Jurkat, Clone E6-1 (cell line): Measurements from ENCODE around the gene ORM2.

Experiments used
- DNase-seq: peaks from one replicate; pipeline ENCODE4 v3.0.0-alpha.2; 2011; ENCODE audit warnings: low read depth, low spot score
- H3K4me3 ChIP-seq: 2 replicates; pipeline ENCODE4 v1.5.1; 2011; ENCODE audit warnings: mild to moderate bottlenecking, low read length, control low read depth, moderate library complexity

The ORM2 gene

DNA sequence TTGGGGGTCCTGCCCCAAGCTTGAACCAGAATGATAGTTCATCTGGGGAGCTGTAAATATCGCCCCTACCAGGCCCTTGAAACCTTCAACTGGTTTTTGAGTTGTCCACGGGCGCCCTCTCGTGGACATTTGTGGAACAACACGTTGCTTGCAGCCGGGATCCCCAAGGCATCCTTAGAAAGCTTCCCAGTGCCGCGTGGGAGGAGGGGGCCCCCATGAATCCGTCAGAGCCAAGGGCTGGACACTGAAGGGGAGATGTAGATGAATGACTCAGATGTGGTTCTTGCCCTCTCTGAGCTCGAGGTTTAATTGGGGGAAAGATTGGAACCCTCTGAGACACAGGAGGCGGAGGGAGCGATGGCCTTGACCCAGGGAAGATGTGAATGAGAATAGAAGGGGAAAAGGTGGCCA is 38.6 kb upstream of the ORM2 start:
- H3K4me3 ChIP-seq = no peak overlapping the region
- peak; percentile 39 for DNase-seq

DNA sequence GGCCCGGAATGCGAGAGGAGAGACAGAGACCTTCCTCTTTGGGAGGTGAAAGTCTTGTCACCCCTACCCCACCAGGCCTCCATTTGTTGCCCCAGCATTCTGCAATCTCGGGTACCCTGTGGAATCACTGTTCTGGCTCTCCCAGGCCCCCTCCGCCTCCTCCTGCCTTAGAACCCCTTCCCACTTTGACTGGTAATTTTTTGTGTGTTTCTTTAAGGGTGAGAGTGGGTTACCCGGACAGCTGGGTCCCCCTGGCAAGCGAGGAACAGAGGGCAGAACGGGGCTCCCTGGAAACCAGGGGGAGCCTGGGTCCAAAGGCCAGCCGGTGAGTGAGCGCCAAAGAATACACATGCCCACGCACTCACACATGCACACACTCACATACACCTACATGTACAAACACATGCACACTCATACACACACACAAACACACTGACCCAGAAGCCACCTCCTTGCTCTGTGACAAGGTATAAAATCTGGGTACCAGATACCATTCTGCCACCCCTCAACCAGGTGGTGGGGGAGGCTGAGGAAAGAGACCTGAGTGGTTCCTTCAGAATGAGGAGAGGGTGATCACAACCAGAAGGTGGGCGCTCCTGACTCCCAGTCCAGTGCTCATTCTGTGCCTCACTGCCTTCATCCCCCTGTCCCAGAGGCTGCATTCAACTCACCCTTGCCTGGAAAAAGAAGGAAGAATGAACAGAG is 37.6 kb upstream of the ORM2 start:
- no peak overlapping the region for H3K4me3 ChIP-seq
- no peak for DNase-seq

DNA sequence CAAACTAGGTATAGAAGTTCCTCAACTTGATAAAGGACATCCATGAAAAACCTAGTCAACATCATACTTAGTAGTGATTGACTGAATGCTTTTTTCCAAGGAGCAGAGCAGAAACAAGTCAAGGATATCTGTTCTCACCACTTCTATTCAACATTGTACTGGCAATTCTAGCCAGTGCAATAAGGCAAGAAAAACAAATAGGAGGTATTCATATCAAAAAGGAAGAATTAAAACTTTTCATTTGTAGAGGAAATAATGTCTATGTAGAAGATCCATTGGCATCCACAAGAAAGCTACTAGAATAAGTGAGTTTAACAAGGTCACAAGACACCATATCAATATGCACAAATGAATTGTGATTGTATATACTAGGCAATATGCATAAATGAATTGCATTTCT is 35.0 kb upstream of the ORM2 start:
- no peak overlapping the region for H3K4me3 ChIP-seq
- no peak for DNase-seq

DNA sequence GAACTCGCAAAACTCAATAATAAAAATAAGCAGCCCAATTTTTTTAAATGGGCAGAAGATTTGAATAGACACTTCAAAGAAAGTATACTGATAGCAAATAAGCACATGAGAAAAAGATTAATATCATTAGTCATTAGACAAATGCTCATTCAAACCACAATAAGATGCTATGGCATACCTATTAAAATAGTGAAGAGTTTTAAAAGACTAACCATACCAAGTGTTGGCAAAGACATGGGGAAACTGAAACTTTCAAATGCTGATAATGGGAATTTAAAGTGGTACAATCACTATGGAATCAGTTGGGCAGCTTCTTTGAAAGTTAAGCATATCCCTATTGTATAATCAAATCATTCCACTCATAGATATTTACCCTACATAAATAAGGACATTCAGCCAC is 33.3 kb upstream of the ORM2 start:
- no peak overlapping the region for H3K4me3 ChIP-seq
- no peak for DNase-seq

DNA sequence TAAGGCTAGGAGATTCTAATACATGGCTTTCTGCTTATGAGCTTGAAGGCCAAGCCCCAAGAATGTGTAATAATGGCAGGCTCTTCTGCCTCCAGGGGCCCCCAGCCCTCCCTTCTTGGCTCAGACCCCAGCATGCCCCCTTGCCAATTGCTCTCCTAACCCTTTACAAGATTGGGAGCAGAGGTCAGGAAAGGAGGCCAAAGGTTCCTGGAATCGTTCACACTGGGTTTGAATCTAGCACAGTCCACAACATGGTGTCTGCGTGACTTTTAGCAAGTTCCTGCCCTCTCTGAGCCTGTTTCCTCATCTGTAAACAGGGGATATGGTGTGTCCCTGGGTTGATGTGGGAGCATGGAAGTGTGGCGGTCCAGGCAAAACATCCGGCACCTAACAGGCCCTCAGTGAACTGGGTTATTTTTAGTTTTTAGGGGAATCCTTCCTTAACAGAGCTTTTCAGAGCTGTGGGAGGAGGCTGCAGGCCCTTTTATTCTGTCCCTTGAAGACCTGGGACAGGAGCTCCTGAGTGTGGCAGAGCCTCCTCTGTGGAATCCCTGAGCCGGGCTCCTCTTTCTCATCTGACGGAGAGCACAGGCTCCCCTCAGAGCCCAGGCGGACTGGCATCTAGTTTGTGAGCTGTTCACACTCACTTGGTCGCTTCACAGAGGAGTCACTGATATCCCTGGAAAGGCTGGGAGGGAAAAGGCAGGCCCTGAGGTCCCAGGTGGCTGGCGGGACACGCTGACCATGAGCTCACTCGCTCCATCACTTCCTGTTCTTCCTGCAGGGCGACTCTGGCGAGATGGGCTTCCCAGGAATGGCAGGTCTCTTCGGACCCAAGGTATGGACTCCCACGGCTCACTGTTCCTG is 30.1 kb upstream of the ORM2 start:
- no peak for DNase-seq
- H3K4me3 ChIP-seq = no peak overlapping the region

DNA sequence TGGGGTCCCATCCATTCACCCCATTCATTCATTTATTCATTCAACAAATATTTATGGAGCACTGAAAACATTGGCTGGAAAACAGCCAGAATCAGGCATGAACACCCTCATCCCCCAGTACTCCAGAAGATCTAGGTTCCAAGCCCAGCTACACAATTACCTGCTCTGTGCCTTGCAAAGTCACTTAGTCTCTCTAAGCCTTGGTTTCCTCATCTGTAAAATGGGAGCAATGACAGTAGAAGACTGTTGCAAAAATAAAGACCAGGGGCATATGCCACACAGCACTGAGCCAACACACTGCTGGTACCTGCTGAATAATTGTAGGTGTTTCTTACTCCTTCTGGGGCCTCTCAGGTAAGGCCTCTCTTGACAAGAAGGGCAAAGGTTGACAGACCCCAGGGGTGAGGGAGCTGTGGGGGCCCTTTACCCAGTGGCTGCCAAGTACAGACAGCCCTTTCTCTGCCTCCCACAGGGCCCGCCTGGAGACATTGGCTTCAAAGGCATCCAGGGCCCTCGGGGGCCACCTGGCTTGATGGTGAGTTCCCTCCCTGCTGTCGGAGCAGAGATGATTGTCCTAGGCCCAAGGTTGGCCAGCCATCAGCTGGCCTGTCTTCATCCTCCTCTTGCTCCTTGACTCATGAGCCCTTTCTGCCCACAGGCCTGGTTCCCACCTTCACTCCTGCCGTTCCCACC is 29.4 kb upstream of the ORM2 start:
- no peak for DNase-seq
- H3K4me3 ChIP-seq = no peak overlapping the region

DNA sequence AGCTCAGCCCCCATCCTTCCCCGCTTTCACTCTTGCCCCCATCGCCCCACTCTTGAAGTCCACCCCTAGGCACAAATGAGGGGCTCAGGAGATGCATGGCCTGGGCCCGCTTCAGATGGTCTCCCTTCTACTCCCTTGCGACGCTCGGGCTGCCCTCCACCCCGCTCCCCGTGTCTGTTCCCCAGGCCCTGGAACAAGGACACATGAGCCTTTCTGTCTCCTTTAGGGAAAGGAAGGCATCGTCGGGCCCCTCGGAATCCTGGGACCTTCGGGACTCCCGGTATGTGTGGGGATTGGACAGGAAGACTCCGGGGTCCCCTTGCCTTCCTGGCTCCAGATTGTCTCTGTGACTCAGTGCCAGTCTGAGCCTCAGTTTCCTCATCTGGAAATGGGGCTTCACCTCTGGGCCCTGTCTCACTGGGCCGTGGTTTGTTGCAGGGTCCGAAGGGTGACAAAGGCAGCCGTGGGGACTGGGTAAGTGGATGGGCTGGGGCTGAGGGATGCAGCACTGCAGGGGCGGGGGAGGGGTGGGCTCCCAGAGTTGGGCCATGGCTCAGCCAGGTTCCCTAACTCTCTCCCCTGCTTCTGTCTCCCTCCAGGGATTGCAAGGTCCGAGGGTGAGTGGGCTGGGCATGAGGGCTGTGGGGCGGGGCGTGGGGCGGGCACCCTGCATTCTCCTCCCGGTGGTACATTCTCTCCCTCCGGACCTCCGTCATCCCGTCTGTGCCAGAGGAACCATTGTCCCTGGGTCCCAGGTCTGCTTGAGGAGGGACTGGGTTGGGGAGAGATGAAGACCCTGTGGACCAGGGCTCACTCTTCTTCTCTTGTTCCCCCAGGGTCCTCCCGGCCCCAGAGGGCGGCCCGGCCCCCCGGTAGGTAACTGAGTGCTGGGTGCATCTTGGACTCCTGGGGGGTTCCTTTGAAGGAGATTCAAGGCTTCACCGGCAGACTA is 28.5 kb upstream of the ORM2 start:
- no peak for DNase-seq
- H3K4me3 ChIP-seq = no peak overlapping the region

DNA sequence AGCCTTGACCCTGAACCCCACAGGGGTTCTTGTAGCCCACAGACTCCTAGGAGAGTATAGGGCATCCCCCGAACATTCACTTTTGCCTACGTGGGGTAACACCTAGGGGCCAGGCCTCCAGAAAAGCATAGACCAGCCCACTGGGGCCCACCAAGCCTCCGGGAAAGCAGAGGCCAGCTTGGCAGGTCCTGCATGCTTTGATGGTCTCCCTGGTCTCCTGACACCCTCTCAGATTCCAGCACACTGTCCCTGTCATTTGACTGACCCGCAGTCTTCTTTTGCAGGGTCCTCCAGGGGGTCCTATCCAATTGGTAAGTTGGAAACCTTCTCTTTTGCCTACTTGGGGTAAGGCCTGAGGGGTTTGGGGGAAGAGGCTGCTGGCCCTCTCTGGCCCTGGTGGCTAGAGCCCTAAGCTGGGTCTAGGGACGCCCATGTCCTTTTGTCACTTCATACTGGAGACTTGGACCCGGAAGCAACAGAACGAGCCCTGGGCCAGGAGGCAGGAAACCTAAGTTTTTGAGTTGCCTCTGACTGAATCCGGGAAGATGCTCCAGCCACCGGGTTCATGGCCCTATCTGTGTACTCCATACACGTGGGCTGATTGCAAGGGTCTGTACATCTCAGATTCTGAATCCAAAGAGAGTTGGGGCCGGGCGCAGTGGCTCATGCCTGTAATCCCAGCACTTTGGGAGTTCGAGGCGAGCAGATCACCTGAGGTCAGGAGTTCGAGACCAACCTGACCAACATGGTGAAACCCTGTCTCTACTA is 27.7 kb upstream of the ORM2 start:
- no peak for DNase-seq
- H3K4me3 ChIP-seq = no peak overlapping the region

DNA sequence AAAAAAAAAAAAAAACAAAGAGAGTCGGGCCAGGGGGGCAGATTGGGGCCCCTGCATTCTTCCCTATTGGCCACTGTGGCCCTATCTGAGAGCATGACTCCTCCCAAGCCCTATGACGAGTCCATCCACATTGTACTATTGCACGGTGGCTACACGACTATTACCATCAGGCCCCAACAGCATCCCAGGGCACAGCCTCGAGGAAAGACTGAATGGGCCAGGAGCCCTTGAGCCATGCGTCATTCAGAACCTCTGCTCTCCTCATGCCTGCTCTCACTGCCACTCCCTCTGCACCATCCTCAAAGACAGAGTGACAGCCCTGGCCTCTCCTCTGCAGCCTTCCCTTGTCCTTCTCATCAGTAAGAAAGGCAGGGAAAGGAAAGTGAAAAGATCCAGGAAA is 26.9 kb upstream of the ORM2 start:
- no peak overlapping the region for H3K4me3 ChIP-seq
- no peak for DNase-seq

DNA sequence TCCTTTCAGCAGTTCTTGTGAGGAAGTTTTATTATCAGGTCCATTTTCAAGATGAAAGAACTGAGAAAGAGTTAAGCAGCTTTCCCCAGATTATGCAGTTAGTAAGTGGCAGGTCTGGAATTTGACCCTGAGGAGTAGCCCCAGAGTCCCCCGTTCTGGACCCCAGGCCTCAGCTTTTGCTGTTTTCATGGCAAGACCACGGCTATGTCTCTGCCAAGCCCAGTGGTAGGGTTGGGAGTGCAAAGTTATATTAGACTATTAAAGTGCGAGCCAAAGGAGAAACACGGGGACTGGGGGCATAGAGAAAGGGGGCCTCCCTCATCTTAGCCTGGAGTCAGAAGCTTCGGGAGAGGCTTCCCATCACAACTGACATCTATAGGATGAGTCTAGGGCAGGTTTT is 26.1 kb upstream of the ORM2 start:
- H3K4me3 ChIP-seq = no peak overlapping the region
- DNase-seq = no peak

DNA sequence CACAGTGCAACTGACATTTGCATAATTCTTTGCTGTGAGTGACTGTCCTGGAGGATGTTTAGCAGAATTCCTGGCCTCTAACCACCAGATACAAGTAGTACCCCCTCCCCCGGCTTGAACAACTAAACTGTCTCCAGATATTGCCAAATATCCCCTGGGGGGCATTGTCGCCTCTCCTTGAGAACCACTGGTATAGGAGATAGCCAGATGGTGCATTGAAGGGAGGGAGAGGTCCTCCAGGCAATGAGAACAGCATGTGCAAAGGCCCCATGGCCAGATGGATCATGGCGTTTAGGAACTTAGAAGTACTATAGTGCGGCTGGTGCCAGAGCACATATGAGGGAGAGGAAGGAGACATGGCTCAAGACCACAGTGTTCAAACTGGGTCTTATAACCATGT is 25.7 kb upstream of the ORM2 start:
- H3K4me3 ChIP-seq = no peak overlapping the region
- no peak for DNase-seq

DNA sequence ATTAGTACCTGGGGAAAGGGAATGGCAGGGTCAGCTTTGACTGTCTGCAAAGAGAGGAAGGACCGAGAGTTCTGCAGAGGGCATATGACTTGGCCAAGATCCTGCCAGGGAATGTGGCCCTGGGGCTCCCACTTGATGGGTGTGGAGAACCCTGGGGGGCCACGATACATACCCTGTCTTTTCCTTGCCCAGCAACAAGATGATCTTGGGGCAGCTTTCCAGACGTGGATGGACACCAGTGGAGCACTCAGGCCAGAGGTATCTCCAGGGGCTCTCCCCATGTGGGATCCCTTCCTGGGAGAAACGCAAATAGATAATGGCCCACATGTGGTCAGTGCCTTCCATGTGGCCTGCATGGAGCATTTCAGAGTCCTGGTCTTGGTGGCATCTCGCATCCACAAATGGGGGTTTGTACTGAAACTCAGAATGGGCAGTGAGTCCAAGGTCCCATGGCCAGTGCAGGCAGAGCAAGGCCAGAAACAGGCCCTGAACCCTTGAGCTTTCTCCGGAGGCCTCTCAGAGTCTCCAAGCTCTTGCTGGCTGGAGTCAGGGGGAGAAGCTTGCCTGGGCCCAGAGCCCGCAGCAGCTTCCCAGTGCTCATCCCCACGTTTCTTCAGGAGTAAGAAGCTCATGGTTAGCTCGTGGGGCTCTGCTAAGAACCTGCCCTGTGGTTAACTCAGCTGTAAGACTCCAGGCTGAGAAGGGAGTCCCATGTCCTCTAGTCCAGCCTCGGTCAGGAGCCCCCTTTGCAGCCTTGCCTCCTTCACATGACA is 25.1 kb upstream of the ORM2 start:
- H3K4me3 ChIP-seq = no peak overlapping the region
- DNase-seq = no peak

DNA sequence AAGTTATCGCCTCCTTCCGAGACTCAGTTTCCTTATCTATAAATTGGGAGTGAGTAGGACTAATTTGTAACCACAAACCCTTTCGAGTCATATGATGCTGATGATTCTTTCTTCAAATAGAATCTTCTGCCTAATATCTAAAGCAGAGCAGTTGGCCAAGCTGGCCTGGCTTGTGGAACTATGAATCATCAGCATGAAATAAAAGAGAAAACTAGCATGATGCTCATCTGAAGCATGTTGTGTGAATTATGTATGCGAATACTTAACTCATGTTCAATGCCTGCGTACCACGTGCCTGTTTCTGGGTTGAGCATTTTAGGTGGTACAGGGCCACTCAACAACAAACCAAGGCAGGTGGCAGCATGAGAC is 21.8 kb upstream of the ORM2 start:
- H3K4me3 ChIP-seq = no peak overlapping the region
- no peak for DNase-seq

DNA sequence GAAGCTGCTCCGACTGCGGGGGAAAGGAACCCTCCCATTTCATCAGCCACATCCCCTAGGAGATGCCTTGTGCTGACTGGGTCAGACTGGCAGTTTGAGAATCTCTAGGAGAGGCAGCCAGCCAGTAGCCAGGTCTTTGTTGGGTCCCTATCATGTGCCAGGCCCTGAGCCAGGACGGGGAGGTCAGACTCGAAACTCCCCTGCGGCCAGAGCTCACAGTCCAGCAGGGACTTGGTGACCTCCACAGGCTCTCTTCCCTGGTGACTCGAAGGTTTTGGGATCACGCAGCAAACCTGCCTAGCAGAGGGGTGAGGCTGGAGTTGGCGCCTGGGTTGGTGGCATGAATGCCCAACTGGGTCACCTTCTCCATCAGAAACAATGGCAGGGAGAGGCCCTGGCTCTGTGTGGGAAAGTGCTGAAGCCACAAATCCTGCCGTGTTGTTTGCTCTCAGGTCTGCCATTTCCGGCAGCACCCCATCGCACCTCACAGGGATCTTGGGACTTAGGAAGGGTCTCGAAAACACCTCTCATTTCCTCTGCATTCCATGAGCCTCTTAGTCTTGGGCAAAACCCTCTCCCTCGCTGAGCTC is 21.2 kb upstream of the ORM2 start:
- DNase-seq = no peak
- no peak overlapping the region for H3K4me3 ChIP-seq

DNA sequence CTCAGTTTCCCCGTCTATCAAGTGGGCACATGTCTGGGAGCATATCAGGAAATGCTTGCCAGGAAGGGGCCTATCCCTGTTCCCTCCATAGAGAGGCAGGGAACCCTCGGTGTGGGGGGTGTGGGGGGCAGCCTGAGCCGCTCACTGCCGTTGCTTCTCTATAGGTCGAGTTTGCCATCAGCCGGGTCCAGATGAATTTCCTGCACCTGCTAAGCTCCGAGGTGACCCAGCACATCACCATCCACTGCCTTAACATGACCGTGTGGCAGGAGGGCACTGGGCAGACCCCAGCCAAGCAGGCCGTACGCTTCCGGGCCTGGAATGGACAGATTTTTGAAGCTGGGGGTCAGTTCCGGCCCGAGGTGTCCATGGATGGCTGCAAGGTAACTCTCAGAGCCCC is 20.6 kb upstream of the ORM2 start:
- no peak overlapping the region for H3K4me3 ChIP-seq
- DNase-seq = no peak

DNA sequence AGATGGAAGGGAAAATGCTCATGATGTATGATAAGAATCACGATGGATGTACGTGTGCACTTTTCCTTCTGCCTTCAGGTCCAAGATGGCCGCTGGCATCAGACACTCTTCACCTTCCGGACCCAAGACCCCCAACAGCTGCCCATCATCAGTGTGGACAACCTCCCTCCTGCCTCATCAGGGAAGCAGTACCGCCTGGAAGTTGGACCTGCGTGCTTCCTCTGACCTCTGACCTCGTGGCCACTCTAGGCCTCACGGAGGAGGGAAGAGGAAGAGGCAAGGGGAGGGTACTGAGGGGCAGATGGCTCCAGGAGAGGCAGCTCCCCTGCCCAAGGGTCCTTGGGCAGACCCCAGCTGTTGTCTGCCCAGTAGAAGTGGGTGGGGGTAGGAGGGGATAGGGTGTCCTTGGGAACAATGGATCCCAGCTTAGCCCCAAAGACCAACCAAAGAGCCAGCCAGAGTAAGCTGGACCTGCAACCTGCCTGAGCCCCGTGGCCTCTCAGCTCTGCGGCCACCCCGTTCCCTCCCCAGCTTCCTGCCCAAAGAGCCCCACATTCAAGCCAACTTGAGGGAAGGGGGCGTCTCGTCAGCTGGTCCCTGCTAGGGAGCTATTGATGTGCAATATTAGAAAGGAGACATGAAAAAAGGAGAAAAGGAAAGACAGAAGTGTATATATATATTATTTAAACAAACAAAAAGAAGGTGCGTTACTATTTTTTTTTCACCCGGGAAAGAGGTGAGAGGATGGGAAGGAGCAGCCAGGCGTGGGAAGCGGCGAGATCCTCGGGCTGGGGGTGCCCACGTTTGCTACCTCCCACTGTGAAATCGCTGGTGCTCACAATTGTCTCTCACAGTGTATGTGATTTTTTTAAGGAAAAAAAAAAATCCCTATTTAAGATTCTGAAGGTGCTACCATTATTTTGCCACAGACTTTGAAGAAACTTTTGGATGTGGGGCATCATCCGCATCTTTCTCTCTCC is 18.9 kb upstream of the ORM2 start:
- no peak overlapping the region for H3K4me3 ChIP-seq
- no peak for DNase-seq
